OCI-LY1 (cell line): ENCODE data around the gene SH3GL2.

ENCODE experiments used
- CTCF ChIP-seq: fragments of 200-600 bp; sonication (generic), shearing (Covaris generic); IDR thresholded peaks from 2 replicates; pipeline ENCODE4 v1.5.1; 2017; ENCODE audit warnings: mild to moderate bottlenecking, antibody characterized with exemption, low read length, moderate library complexity, mixed read lengths
- EZH2 ChIP-seq: fragments of 200-600 bp; sonication (generic), shearing (Covaris generic); IDR thresholded peaks from 2 replicates; pipeline ENCODE4 v1.8.0; 2017; ENCODE audit warnings: borderline replicate concordance, mixed run types, mild to moderate bottlenecking, antibody characterized with exemption, low read length, moderate library complexity, mixed read lengths

- no peak for TF ChIP-seq CTCF
- TF ChIP-seq EZH2 = no peak
These were observed 110.0 kb downstream of the SH3GL2 start for GRCh38 chr9:17688834-17689233.
